IMR-90 (cell line): ENCODE measurements around the gene C21orf58. TPM values are rescaled to one million over a fixed set of nuclear protein-coding genes. Genes with fewer than 3 reads are reported as not detected.

ENCODE experiments used
- ATAC-seq: fragments of 200-7000 bp; cut with Tn5 transposase; 2 replicates; pipeline ENCODE4 v1.9.1; 2020; ENCODE audit warnings: low read depth, mild to moderate bottlenecking, moderate library complexity
- BruUV-seq: library from RNA; stranded (reverse); fragments of 400-500 nt; replicated peaks from 2 replicates; lab custom pipeline; 2021; lab: Mats Ljungman, UMichigan
- CTCF ChIA-PET: fragments of 300-600 bp; formaldehyde crosslinking; extraction: SDS; loops from one replicate; lab custom pipeline; 2021; ENCODE audit warnings: antibody characterized with exemption; lab: Yijun Ruan, JAX
- POLR2A ChIA-PET: fragments of 300-600 bp; sonication (Branson Sonifier 250); formaldehyde crosslinking; loops from one replicate; lab custom pipeline; 2022; ENCODE audit warnings: antibody characterized with exemption; ENCODE audit not compliant: unreplicated experiment; lab: Charles Lee
- DNase-seq: peaks from one replicate; pipeline ENCODE4 v3.0.0; 2013
- H2AFZ ChIP-seq: replicated peaks from 2 replicates; pipeline ENCODE3; 2013; ENCODE audit warnings: low read length, mild to moderate bottlenecking; ENCODE audit not compliant: poor library complexity
- H2AK5ac ChIP-seq: 2 replicates; pipeline ENCODE4 v1.6.1; 2013; ENCODE audit warnings: low read depth, low read length, inconsistent platforms
- H2AK9ac ChIP-seq: replicated peaks from 2 replicates; pipeline ENCODE3; 2013; ENCODE audit warnings: mild to moderate bottlenecking, low read depth, low read length, moderate library complexity; ENCODE audit not compliant: poor library complexity
- H2BK120ac ChIP-seq: 2 replicates; pipeline ENCODE4 v1.6.1; 2013; ENCODE audit warnings: low read depth, low read length, inconsistent platforms
- H2BK15ac ChIP-seq: 3 replicates; pipeline ENCODE4 v1.6.1; 2013; ENCODE audit warnings: low read depth, low read length, inconsistent platforms
- H2BK20ac ChIP-seq: 2 replicates; pipeline ENCODE4 v1.6.1; 2013; ENCODE audit warnings: low read depth, mild to moderate bottlenecking, inconsistent platforms, low read length, moderate library complexity
- H2BK5ac ChIP-seq: 2 replicates; pipeline ENCODE4 v1.6.1; 2013; ENCODE audit warnings: mild to moderate bottlenecking, low read depth, low read length, inconsistent platforms; ENCODE audit not compliant: poor library complexity, severe bottlenecking
- H3K14ac ChIP-seq: replicated peaks from 2 replicates; pipeline ENCODE4 v1.6.1; 2013; ENCODE audit warnings: low read depth, low read length, inconsistent platforms
- H3K18ac ChIP-seq: 2 replicates; pipeline ENCODE4 v1.6.1; 2013; ENCODE audit warnings: low read depth, low read length, control low read depth
- H3K23ac ChIP-seq: 2 replicates; pipeline ENCODE4 v1.6.1; 2013; ENCODE audit warnings: low read depth, low read length, inconsistent platforms
- H3K27ac ChIP-seq: 2 replicates; pipeline ENCODE4 v1.5.1; 2013; ENCODE audit warnings: mild to moderate bottlenecking, control low read depth, low read length; ENCODE audit not compliant: insufficient read depth
- H3K27me3 ChIP-seq: 2 replicates; pipeline ENCODE4 v1.6.1; 2013; ENCODE audit warnings: low read length; ENCODE audit not compliant: control insufficient read depth, insufficient read depth
- H3K36me3 ChIP-seq: 2 replicates; pipeline ENCODE4 v1.6.1; 2013; ENCODE audit warnings: low read length, mixed read lengths; ENCODE audit not compliant: control insufficient read depth, insufficient read depth
- H3K4ac ChIP-seq: 2 replicates; pipeline ENCODE4 v1.6.1; 2013; ENCODE audit warnings: low read depth, low read length, inconsistent platforms
- H3K4me1 ChIP-seq: 2 replicates; pipeline ENCODE4 v1.6.1; 2013; ENCODE audit warnings: low read length, mixed read lengths; ENCODE audit not compliant: control insufficient read depth, insufficient read depth
- H3K4me2 ChIP-seq: 2 replicates; pipeline ENCODE4 v1.6.1; 2013; ENCODE audit warnings: low read depth, mild to moderate bottlenecking, control low read depth, low read length, moderate library complexity
- H3K4me3 ChIP-seq: 2 replicates; pipeline ENCODE4 v1.5.1; 2013; ENCODE audit warnings: low read depth, mild to moderate bottlenecking, control low read depth, low read length, moderate library complexity; ENCODE audit not compliant: insufficient read depth
- H3K56ac ChIP-seq: 2 replicates; pipeline ENCODE4 v1.6.1; 2013; ENCODE audit warnings: low read length, inconsistent platforms; ENCODE audit not compliant: insufficient read depth; ENCODE audit errors: extremely low read depth
- H3K79me1 ChIP-seq, 2 experiments: 2 replicates each; pipeline ENCODE4 v1.6.1; 2013; ENCODE audit warnings: low read length in 2 of 2, inconsistent platforms in 1 of 2, low read depth in 1 of 2
- H3K9ac ChIP-seq: 2 replicates; pipeline ENCODE4 v1.6.1; 2013; ENCODE audit warnings: low read depth, low read length, control low read depth
- H3K9me1 ChIP-seq: 2 replicates; pipeline ENCODE4 v1.6.1; 2013; ENCODE audit warnings: low read length, inconsistent platforms; ENCODE audit not compliant: insufficient read depth
- H3K9me3 ChIP-seq: 2 replicates; pipeline ENCODE4 v1.6.1; 2013; ENCODE audit warnings: low read length; ENCODE audit not compliant: control insufficient read depth, insufficient read depth
- H4K20me1 ChIP-seq: 2 replicates; pipeline ENCODE4 v1.6.1; 2013; ENCODE audit warnings: low read length, inconsistent platforms; ENCODE audit not compliant: insufficient read depth
- H4K5ac ChIP-seq: 2 replicates; pipeline ENCODE4 v1.6.1; 2013; ENCODE audit warnings: mild to moderate bottlenecking, low read depth, low read length, control low read depth
- H4K8ac ChIP-seq, 2 experiments: 2 replicates each; pipeline ENCODE4 v1.6.1; 2013; ENCODE audit warnings: low read depth in 2 of 2, low read length in 2 of 2, control low read depth in 1 of 2, inconsistent platforms in 1 of 2
- H4K91ac ChIP-seq: 2 replicates; pipeline ENCODE4 v1.6.1; 2013; ENCODE audit warnings: low read depth, low read length, inconsistent platforms; ENCODE audit not compliant: insufficient read depth
- CEBPB ChIP-seq: IDR thresholded peaks from 2 replicates; pipeline ENCODE4 v1.6.1; 2012; ENCODE audit warnings: low read depth, low read length, improper control_type of control experiment
- CTCF ChIP-seq: conservative IDR thresholded peaks from 2 replicates; pipeline ENCODE4 v1.5.1; 2012; ENCODE audit warnings: mild to moderate bottlenecking, low read depth, low read length, improper control_type of control experiment
- MAFK ChIP-seq: IDR thresholded peaks from 2 replicates; pipeline ENCODE4 v1.6.1; 2012; ENCODE audit warnings: low read depth, low read length, improper control_type of control experiment
- MAZ ChIP-seq: IDR thresholded peaks from 2 replicates; pipeline ENCODE4 v1.6.1; 2012; ENCODE audit warnings: low read depth, mild to moderate bottlenecking, low read length, improper control_type of control experiment, moderate library complexity, borderline replicate concordance
- MXI1 ChIP-seq: IDR thresholded peaks from 2 replicates; pipeline ENCODE4 v1.6.1; 2012; ENCODE audit warnings: low read depth, mild to moderate bottlenecking, low read length, moderate library complexity, borderline replicate concordance
- POLR2A ChIP-seq: IDR thresholded peaks from 2 replicates; pipeline ENCODE4 v1.6.1; 2012; ENCODE audit warnings: mild to moderate bottlenecking, low read depth, low read length
- RAD21 ChIP-seq: IDR thresholded peaks from 2 replicates; pipeline ENCODE4 v1.6.1; 2012; ENCODE audit warnings: low read length, improper control_type of control experiment
- RCOR1 ChIP-seq: IDR thresholded peaks from 2 replicates; pipeline ENCODE4 v1.6.1; 2012; ENCODE audit warnings: mild to moderate bottlenecking, low read length, improper control_type of control experiment; ENCODE audit not compliant: insufficient replicate concordance
- SMC3 ChIP-seq: fragments of 150-350 bp; IDR thresholded peaks from 2 replicates; pipeline ENCODE4 v1.6.1; 2016; ENCODE audit warnings: low read depth, mild to moderate bottlenecking, antibody characterized with exemption, low read length, moderate library complexity
- WGBS, 2 experiments: methylation state at CpG; one replicate each; pipeline versions ENCODE4 v1.1.5 to v1.1.7; 2013; ENCODE audit warnings: missing lambda C conversion rate in 2 of 2; ENCODE audit not compliant: insufficient read length in 1 of 2; ENCODE audit errors: extremely low coverage in 2 of 2; 5-methylcytosine and 5-hydroxymethylcytosine counted together
- dilution Hi-C: fragments of 300-500 bp; cut with HindIII; formaldehyde crosslinking; loops from one replicate; pipeline ENCODE4 v1.14.3; 2018; ENCODE audit warnings: low sequenced_read_pairs; ENCODE audit not compliant: unreplicated experiment
- in situ Hi-C: fragments of 300-500 bp; cut with MboI; formaldehyde crosslinking; loops from 3 replicates; pipeline ENCODE4 v1.14.3; 2019; ENCODE audit warnings: low sequenced_read_pairs, inconsistent platforms, mixed read lengths
- intact Hi-C: fragments of 100-400 bp; cut with micrococcal nuclease; formaldehyde crosslinking; loops from 2 replicates; pipeline ENCODE4 v1.10.0; 2022
- polyA plus RNA-seq, 3 experiments: library from polyadenylated mRNA; depleted of rRNA; stranded (reverse); fragments of >200 nt; gene quantifications; 2 replicates each; pipeline ENCODE4 v1.2.3, GENCODE V29; 2012; ENCODE audit warnings: low replicate concordance in 1 of 3
- total RNA-seq: library from RNA; depleted of rRNA; stranded (reverse); fragments of >200 nt; gene quantifications from 2 replicates; pipeline ENCODE4 v1.2.3, GENCODE V29; 2012

The C21orf58 gene
- total and polyA plus RNA-seq, 2 of the 4 experiments (the other 2 are of a cell fraction), result 2.7 to 6.2 TPM

GRCh38 chr21:46285761-46286647 lies 37.7 kb downstream of the C21orf58 start, which contains the start of gene YBEY:
YBEY (plus strand) TSS chr21:46286342; CDS start chr21:46286914, 572 bp downstream.
- H2BK5ac ChIP-seq, result peak within 1 kb of the TSS; percentile 87
- DNase-seq (peak; percentile 91), ATAC-seq (peak; percentile 89)
- H3K27ac ChIP-seq, result peak within 1 kb of the TSS; percentile 95
- 0% methylated on average over 48 of the region's 105 CpGs; no CpG with 5 or more reads in 1 of the 2 experiments for WGBS, 2 experiments
- TF ChIP-seq CTCF, result peak; percentile 36
- no peak for TF ChIP-seq CEBPB
- no peak for TF ChIP-seq RCOR1
- peak; percentile 42; the same call in 1 of the 2 replicates for TF ChIP-seq RAD21
- TF ChIP-seq POLR2A, result peak; percentile 71
- peak; percentile 78; the same call in 1 of the 2 replicates for TF ChIP-seq MXI1
- peak; percentile 35 for TF ChIP-seq SMC3
- TF ChIP-seq MAZ, result peak; percentile 98
- TF ChIP-seq MAFK, result 0 out of 2 replicates have a peak, but pooled peaks have one; percentile 4
- peak within 1 kb of the TSS; percentile 23 for H2AK5ac ChIP-seq
- H4K20me1 ChIP-seq, result peaks cover 9% of the 10 kb centered on the region
- H3K9me1 ChIP-seq, result peaks cover 14% of the 10 kb centered on the region
- BruUV-seq, result no TSS peak
- CTCF ChIA-PET, result interaction anchor here (0.8 kb wide), 1 partner anchor 998 kb away, joined by 3 read pairs; the partner anchor contains the start of gene POFUT2
- H3K4ac ChIP-seq, result peak within 1 kb of the TSS; percentile 86
- peak within 1 kb of the TSS; percentile 89 for H3K56ac ChIP-seq
- peak within 1 kb of the TSS; percentile 89 for H2AK9ac ChIP-seq
- H3K23ac ChIP-seq, result peak within 1 kb of the TSS; percentile 53
- no peak within 1 kb of the TSS for H2BK20ac ChIP-seq
- peak within 1 kb of the TSS; percentile 59 to 87 for H4K8ac ChIP-seq
- peak within 1 kb of the TSS; percentile 40; the same call in 1 of the 2 replicates for H4K91ac ChIP-seq
- peak within 1 kb of the TSS; percentile 96 for H3K4me2 ChIP-seq
- H3K9ac ChIP-seq, result peak within 1 kb of the TSS; percentile 92
- H3K4me3 ChIP-seq, result peak within 1 kb of the TSS; percentile 69
- no peaks in the 10 kb centered on the region for H3K27me3 ChIP-seq
- H4K5ac ChIP-seq, result peak within 1 kb of the TSS; percentile 82
- no peak within 1 kb of the TSS for H2BK15ac ChIP-seq
- POLR2A ChIA-PET, result no interaction called here
- intact Hi-C loops, result loop anchor here (1.0 to 5.0 kb wide), 3 partner anchors 36 to 314 kb away; no protein-coding TSS in a partner anchor
- peak within 1 kb of the TSS; percentile 38; the same call in 1 of the 2 replicates for H2BK120ac ChIP-seq
- peaks cover 13 to 58% of the 10 kb centered on the region in 2 experiments for H3K79me1 ChIP-seq
- peak within 1 kb of the TSS; percentile 93 for H3K14ac ChIP-seq
- H2AFZ ChIP-seq, result peak within 1 kb of the TSS; percentile 91
- dilution Hi-C loops, result no loop called here
- H3K9me3 ChIP-seq, result no peaks in the 10 kb centered on the region
- H3K18ac ChIP-seq, result peak within 1 kb of the TSS; percentile 48
- H3K36me3 ChIP-seq, result peaks cover 18% of the 10 kb centered on the region
- in situ Hi-C loops, result no loop called here
- H3K4me1 ChIP-seq, result peaks cover 12% of the 10 kb centered on the region
